Aorta (tissue), 5 donors: ENCODE measurements around the gene EFCAB6. TPM values are rescaled to one million over a fixed set of nuclear protein-coding genes. Genes with fewer than 3 reads are reported as not detected.

Source experiments
- ATAC-seq: fragments of 200-7000 bp; cut with Tn5 transposase; one replicate; pipeline ENCODE4 v1.9.1; 2022; ENCODE audit warnings: moderate library complexity; ENCODE audit not compliant: low FRiP score
- DNase-seq, 2 donors: peaks; one replicate each; pipeline ENCODE4 v3.0.0-alpha.2; 2020
- H3K27ac ChIP-seq, 2 donors: one replicate each; pipeline ENCODE4 v1.5.1; 2013; ENCODE audit warnings: low read length in 2 of 2, mild to moderate bottlenecking in 2 of 2, moderate library complexity in 2 of 2, control low read depth in 1 of 2, inconsistent platforms in 1 of 2, low read depth in 1 of 2
- H3K27me3 ChIP-seq, 2 donors: one replicate each; pipeline ENCODE4 v1.6.1; 2013; ENCODE audit warnings: control low read depth in 1 of 2, low read length in 1 of 2, mild to moderate bottlenecking in 1 of 2, moderate library complexity in 1 of 2; ENCODE audit not compliant: insufficient read depth in 2 of 2, control insufficient read depth in 1 of 2
- H3K36me3 ChIP-seq, 2 donors: one replicate each; pipeline ENCODE4 v1.6.1; 2013; ENCODE audit warnings: control low read depth in 1 of 2, low read length in 1 of 2, mild to moderate bottlenecking in 1 of 2; ENCODE audit not compliant: insufficient read depth in 2 of 2, control insufficient read depth in 1 of 2
- H3K4me1 ChIP-seq, 2 donors: one replicate each; pipeline ENCODE4 v1.6.1; 2013; ENCODE audit warnings: low read length in 2 of 2, control low read depth in 1 of 2, mild to moderate bottlenecking in 1 of 2, moderate library complexity in 1 of 2; ENCODE audit not compliant: insufficient read depth in 2 of 2, control insufficient read depth in 1 of 2
- H3K4me3 ChIP-seq, 2 donors: one replicate each; pipeline ENCODE4 v1.5.1; 2013; ENCODE audit warnings: low read length in 2 of 2, control low read depth in 1 of 2, mild to moderate bottlenecking in 1 of 2
- H3K9me3 ChIP-seq: one replicate; pipeline ENCODE4 v1.6.1; 2013; ENCODE audit warnings: mild to moderate bottlenecking, low read length; ENCODE audit not compliant: control insufficient read depth
- WGBS, 2 donors: extraction: QIAGEN DNeasy Blood & Tissue Kit; methylation state at CpG; one replicate each; pipeline ENCODE4 v1.1.7; 2013; 5-methylcytosine and 5-hydroxymethylcytosine counted together
- intact Hi-C, 2 donors: fragments of 100-400 bp; cut with DNase I; formaldehyde crosslinking; loops; one replicate each; pipeline versions ENCODE4 v1.14.2 to v1.15.0; 2022
- polyA plus RNA-seq, 2 donors: library from polyadenylated mRNA; stranded (reverse); fragments of 200-250 nt; gene quantifications; one replicate each; pipeline ENCODE4 v1.2.3, GENCODE V29; 2013
- total RNA-seq, 2 donors: library from RNA; stranded (reverse); fragmentation: NEBNext Ultra II Directional; extraction: Animal tissue kit (Norgen Biotek cat#: 25700); gene quantifications; one replicate each; pipeline ENCODE4 v1.2.1, GENCODE V29; 2021
- donor health status: healthy with polysubstance abuse.
- donor health status: Bipolar disorder and iron deficiency.
- donor health status: DM: no; HTN: no; CAD: no.
- donor health status: DM: no; HTN: no; CAD: no.
- donor health status: DM: yes; HTN: yes; CAD: no.

Gene EFCAB6
- total and polyA plus RNA-seq, 4 donors = 0.88 to 2.6 (median 1.8) TPM

GRCh38 chr22:43531651-43532050, 280.5 kb downstream of the EFCAB6 start:
- DNase-seq (peak in 1 of 2 donors; percentile 13), ATAC-seq (no peak)
- intact Hi-C loops = no loop called here
- 47 to 58% methylated on average over 4 of the region's 4 CpGs for WGBS, 2 donors
- no peaks in the 10 kb centered on the region for H3K9me3 ChIP-seq
- no peak overlapping the region for H3K27ac ChIP-seq
- no peaks in the 10 kb centered on the region for H3K27me3 ChIP-seq
- H3K4me3 ChIP-seq = no peak overlapping the region
- no peaks in the 10 kb centered on the region for H3K4me1 ChIP-seq
- H3K36me3 ChIP-seq = no peaks in the 10 kb centered on the region

GRCh38 chr22:43530349-43531201, 281.5 kb downstream of the EFCAB6 start:
- intact Hi-C loops = no loop called here
- DNase-seq (peak in 1 of 2 donors; percentile 53), ATAC-seq (no peak)
- Histone ChIP-seq H3K36me3 (no peaks in the 10 kb centered on the region), H3K4me3 (no peak overlapping the region), H3K4me1 (no peaks in the 10 kb centered on the region), H3K9me3 (no peaks in the 10 kb centered on the region), H3K27me3 (no peaks in the 10 kb centered on the region), H3K27ac (no peak overlapping the region)
- 82% methylated on average over 34 of the region's 34 CpGs for WGBS, 2 donors

- Histone ChIP-seq H3K27me3 (no peaks in the 10 kb centered on the region), H3K9me3 (no peaks in the 10 kb centered on the region), H3K27ac (no peak overlapping the region), H3K4me3 (no peak overlapping the region), H3K4me1 (no peaks in the 10 kb centered on the region), H3K36me3 (no peaks in the 10 kb centered on the region)
- intact Hi-C loops = no loop called here
- ATAC-seq (no peak), DNase-seq (peak in 1 of 2 donors; percentile 3)
- 83 to 88% methylated on average over 9 of the region's 9 CpGs for WGBS, 2 donors
Observed at GRCh38 chr22:43529934-43530333, 282.2 kb downstream of the EFCAB6 start.

- intact Hi-C loops = no loop called here
Observed at GRCh38 chr22:43529461-43529860, 282.6 kb downstream of the EFCAB6 start.

DNA sequence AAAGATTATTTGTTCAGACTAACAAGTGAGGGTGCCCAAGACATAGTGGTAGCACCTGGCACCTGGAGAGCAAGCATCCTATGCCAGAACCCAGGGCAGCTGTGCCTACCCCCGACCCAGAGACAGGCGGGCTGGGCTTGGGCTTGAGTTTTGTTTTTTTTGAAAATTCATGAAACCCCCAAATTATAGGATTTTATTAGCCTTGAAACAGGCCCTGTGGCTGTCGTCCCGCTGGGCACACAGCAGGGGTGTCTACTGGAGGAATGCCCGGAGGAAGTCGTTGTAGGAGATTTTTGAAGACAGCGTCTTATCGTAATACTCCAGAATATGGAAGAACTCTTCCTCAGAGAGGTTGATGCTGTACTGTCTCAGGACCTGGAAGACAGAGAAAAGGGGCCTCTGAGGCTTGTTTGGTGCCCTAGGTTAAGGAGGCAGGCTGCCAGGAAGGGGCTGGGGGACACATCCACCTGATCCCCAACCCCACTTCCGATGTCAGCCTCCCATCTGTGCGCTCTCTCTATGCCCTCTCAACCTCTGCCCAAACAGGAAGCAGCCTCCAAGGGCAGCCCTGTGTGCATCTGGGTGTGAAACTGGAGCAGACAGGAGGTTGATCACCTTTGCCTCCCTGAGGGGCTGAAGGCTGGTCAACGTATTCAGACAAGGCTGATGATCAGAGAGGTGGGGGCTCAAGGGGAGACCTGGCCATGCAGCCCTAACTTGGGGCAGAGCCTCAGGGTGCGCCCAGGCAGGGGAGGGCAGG, 283.3 kb downstream of the EFCAB6 start:
- 68 to 69% methylated on average over 12 of the region's 12 CpGs for WGBS, 2 donors
- DNase-seq = peak in 1 of 2 donors; percentile 50

More at GRCh38 chr22:43529461-43529860, 282.6 kb downstream of the EFCAB6 start:
- 93% methylated on average over 2 of the region's 2 CpGs for WGBS, 2 donors
- Histone ChIP-seq H3K9me3 (no peaks in the 10 kb centered on the region), H3K36me3 (no peaks in the 10 kb centered on the region), H3K4me3 (no peak overlapping the region), H3K4me1 (no peaks in the 10 kb centered on the region), H3K27ac (no peak overlapping the region), H3K27me3 (no peaks in the 10 kb centered on the region)
- DNase-seq (peak in 1 of 2 donors; percentile 5), ATAC-seq (no peak)

GRCh38 chr22:43526946-43527345, 285.2 kb downstream of the EFCAB6 start:
- DNase-seq = peak in 1 of 2 donors; percentile 57
- Histone ChIP-seq H3K9me3 (no peaks in the 10 kb centered on the region), H3K36me3 (no peaks in the 10 kb centered on the region), H3K27ac (no peak overlapping the region), H3K4me1 (no peaks in the 10 kb centered on the region), H3K4me3 (no peak overlapping the region), H3K27me3 (no peaks in the 10 kb centered on the region)
- 85 to 88% methylated on average over 5 of the region's 5 CpGs for WGBS, 2 donors
- intact Hi-C loops = no loop called here
- no peak for ATAC-seq

More for the DNA sequence above, 283.3 kb downstream of the EFCAB6 start:
- no peak for ATAC-seq
- Histone ChIP-seq H3K4me3 (no peak overlapping the region), H3K36me3 (no peaks in the 10 kb centered on the region), H3K27me3 (no peaks in the 10 kb centered on the region), H3K27ac (no peak overlapping the region), H3K4me1 (no peaks in the 10 kb centered on the region), H3K9me3 (no peaks in the 10 kb centered on the region)
- intact Hi-C loops = no loop called here

DNA sequence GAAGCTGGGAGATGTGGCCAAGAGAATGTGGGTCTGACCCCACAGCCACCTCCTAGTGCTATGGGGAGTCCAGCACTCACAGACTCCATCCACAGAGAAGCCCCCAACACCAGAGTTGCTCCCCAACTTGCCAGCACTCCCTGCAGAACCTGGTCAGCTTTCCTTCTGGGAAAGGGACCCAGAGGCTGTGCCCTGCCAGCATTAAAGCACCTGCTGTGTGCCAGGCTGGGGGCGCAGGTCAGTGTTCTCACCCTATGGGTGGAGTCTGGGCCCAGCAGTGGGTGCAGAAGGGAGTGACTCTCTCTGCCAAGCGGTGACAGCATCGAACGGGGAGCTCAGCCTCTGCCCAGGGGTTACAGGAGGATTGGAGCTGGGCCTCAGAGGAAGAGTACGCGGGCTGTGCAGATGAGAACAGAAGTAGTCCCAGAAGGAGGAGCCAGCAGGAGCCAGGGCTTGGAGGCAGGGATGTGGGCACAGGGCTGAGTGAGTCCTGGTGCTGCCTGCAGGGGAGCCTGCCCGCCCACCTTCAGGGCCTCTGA, 285.9 kb downstream of the EFCAB6 start:
- Histone ChIP-seq H3K4me1 (no peaks in the 10 kb centered on the region), H3K27ac (no peak overlapping the region), H3K4me3 (no peak overlapping the region), H3K9me3 (no peaks in the 10 kb centered on the region), H3K27me3 (no peaks in the 10 kb centered on the region), H3K36me3 (no peaks in the 10 kb centered on the region)
- intact Hi-C loops = no loop called here
- ATAC-seq (no peak), DNase-seq (peak in 1 of 2 donors; percentile 59)
- 77 to 80% methylated on average over 7 of the region's 7 CpGs for WGBS, 2 donors

DNA sequence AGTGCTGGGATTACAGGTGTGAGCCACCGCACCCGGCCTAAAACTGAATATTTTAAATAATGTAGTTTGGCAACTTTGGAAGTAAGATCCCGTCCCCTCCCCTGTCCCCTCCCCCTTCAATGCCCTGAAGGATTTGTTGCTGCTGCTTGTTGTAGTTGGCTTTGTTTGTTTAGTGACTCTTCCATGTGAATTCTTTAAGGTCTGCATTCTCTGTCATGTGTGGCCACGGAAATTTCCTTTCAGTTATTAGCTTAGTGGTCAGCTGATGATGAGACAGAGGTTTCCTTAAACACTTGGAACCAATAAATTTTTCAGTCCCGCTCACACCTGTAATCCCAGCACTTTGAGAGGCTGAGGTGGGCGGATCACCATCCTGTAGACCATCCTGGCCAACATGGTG, 290.4 kb downstream of the EFCAB6 start:
- H3K27me3 ChIP-seq = no peaks in the 10 kb centered on the region

More for the DNA sequence above, 290.4 kb downstream of the EFCAB6 start:
- no peak for ATAC-seq
- DNase-seq = peak in 1 of 2 donors; percentile 17
- WGBS, 2 donors = 76 to 83% methylated on average over 6 of the region's 6 CpGs
- Histone ChIP-seq H3K27ac (no peak overlapping the region), H3K4me3 (no peak overlapping the region), H3K36me3 (no peaks in the 10 kb centered on the region), H3K4me1 (no peaks in the 10 kb centered on the region), H3K9me3 (no peaks in the 10 kb centered on the region)
- intact Hi-C loops = no loop called here
